ENCODE data around the gene ASCC1.
"Not testable (repeated sequence)": the region's sequence is repeated elsewhere in the genome, so short reads cannot be mapped to it uniquely, and the experiment has no call there.

The ASCC1 gene

DNA sequence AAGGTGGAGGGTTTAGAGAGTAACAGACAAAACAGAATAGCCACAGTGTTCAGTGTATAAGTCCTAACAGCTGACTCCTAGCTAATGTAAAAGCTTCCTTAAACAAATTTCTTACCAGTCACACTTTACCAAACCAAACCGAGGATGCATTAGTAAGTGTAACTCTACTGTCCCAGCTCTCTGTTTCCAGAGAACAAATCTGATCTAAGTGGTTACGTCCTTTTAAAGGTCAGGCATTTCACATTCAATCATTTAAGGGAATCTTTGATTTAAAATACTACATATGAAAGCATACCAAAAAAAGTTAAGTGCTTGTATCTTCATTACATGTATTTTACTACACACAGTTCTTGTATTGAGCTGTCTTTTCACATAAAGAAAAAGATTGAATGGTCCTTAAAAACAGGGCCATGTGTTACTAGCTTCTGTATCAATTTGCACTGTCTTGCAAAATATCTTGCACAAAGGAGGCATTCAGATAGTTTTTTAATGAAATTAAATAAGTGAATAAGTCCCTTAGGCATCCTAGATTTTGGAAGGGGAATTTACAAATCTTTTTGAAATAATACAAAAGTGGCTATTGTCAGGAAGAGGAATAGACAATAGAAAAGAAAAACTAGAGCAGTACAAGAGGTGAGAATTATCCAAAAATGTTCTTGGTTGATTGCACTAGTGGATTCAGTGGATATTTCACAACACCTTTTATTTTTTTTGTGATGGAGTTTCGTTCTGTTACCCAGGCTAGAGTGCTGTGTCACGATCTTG, 69.3 kb downstream of the ASCC1 start:
- no peak for DNase-seq
- Mint-ChIP-seq H3K36me3 (ENCODE audit: low read depth) (peaks cover 16% of the 10 kb centered on the region), H3K4me1 (ENCODE audit: low read depth) (peaks cover 25% of the 10 kb centered on the region), H3K27me3 (no peaks in the 10 kb centered on the region), H3K27ac (no peak overlapping the region), H3K9me3 (no peaks in the 10 kb centered on the region), H3K4me3 (no peak overlapping the region)

DNA sequence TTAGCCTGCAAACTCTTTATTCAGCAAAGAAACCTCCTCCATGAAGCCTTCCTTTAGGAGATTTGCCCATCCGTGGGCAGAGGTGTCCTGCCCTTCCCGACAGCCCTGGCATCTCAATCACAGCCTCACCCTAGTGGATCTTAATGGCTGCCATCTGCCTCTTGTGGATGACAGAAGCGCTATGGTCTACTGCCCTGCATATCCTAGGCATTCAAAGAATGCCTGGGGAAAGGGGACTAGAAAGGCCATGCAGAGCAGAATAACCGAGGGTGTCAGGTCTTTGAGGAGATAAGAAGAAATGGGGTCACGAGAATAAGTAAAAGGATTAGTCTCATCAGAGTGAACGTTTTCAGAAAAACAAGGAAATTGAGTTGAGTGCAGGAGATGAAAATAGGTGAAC, 70.0 kb downstream of the ASCC1 start:
- H3K27ac Mint-ChIP-seq: peak overlapping the region; percentile 6

DNA sequence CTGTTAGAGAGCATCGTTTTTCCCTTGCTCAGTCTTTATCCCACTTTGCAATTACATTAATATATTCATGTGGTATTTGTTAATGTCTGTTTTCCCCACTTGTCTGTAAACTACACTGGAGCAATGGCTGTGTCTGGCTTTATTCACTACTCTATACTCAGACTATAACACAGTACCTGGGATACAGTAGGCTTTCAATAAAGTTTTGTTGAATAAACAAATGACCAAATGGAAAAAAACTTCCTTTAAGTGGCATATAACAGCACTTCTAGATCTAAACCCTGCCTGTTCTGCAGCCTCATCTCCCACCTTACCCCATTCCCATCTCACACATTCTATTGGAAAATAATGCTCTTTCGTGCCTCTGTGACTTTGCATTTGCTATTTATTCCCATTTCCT, 70.4 kb downstream of the ASCC1 start:
- no peaks in the 10 kb centered on the region for H3K9me3 Mint-ChIP-seq
- no peak overlapping the region for H3K27ac Mint-ChIP-seq
- peaks cover 8% of the 10 kb centered on the region for H3K36me3 Mint-ChIP-seq (ENCODE audit: low read depth)
- H3K4me3 Mint-ChIP-seq: no peak overlapping the region
- H3K4me1 Mint-ChIP-seq (ENCODE audit: low read depth): peaks cover 24% of the 10 kb centered on the region
- H3K27me3 Mint-ChIP-seq: no peaks in the 10 kb centered on the region
- no peak for DNase-seq

More for the DNA sequence above, 70.0 kb downstream of the ASCC1 start:
- H3K4me1 Mint-ChIP-seq (ENCODE audit: low read depth): peaks cover 25% of the 10 kb centered on the region
- no peak for DNase-seq
- H3K36me3 Mint-ChIP-seq (ENCODE audit: low read depth): peaks cover 12% of the 10 kb centered on the region
- no peaks in the 10 kb centered on the region for H3K27me3 Mint-ChIP-seq
- H3K4me3 Mint-ChIP-seq: no peak overlapping the region
- no peaks in the 10 kb centered on the region for H3K9me3 Mint-ChIP-seq

DNA sequence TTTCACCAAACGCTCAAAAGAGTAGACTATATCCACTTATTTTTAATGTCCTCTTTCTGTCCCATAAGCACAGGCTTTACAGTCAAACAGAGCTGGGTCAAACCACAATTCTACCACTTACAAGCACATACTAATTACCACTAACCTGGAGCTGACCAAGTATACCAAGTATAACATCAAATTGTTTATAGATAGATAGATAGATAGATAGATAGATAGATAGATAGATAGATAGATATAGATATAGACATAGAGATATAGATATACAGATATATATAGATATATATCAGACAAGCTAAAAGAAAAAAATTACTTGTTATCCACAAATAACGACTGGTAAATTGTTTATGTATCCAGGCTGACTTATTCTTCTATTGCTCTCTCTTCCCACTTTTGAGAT, 75.2 kb downstream of the ASCC1 start:
- no peak overlapping the region for H3K27ac Mint-ChIP-seq
- H3K4me1 Mint-ChIP-seq (ENCODE audit: low read depth): peaks cover 8% of the 10 kb centered on the region
- H3K4me3 Mint-ChIP-seq: no peak overlapping the region
- peaks cover 12% of the 10 kb centered on the region for H3K36me3 Mint-ChIP-seq (ENCODE audit: low read depth)
- no peaks in the 10 kb centered on the region for H3K9me3 Mint-ChIP-seq
- no peaks in the 10 kb centered on the region for H3K27me3 Mint-ChIP-seq
- DNase-seq: no peak

GRCh38 chr10:72140174-72140573, 75.9 kb downstream of the ASCC1 start:
- Mint-ChIP-seq H3K4me1 (ENCODE audit: low read depth) (peaks cover 15% of the 10 kb centered on the region), H3K27ac (no peak overlapping the region), H3K27me3 (no peaks in the 10 kb centered on the region), H3K36me3 (ENCODE audit: low read depth) (peaks cover 17% of the 10 kb centered on the region), H3K4me3 (no peak overlapping the region), H3K9me3 (no peaks in the 10 kb centered on the region)
- no peak for DNase-seq

DNA sequence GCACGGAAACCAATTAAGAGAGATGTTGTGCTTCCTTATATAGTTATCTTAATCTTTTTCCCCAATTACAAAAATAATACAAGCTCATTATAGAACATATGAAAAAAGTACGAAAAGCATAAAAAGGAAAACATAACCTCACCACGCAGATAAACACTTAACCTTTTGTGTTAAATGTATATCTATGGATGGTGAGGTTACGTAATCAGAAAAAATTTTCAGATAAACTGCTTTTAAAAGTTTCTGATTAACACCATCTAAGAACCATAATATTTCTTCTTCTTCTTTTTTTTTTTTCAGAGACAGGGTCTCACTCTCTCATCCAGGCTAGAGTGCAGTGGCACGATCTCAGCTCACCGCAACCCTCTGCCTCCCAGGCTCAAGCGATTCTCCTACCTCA, 78.5 kb downstream of the ASCC1 start:
- H3K27me3 Mint-ChIP-seq: no peaks in the 10 kb centered on the region
- no peak overlapping the region for H3K4me3 Mint-ChIP-seq
- no peaks in the 10 kb centered on the region for H3K9me3 Mint-ChIP-seq
- peaks cover 23% of the 10 kb centered on the region for H3K36me3 Mint-ChIP-seq (ENCODE audit: low read depth)
- peaks cover 34% of the 10 kb centered on the region for H3K4me1 Mint-ChIP-seq (ENCODE audit: low read depth)
- no peak for DNase-seq
- H3K27ac Mint-ChIP-seq: no peak overlapping the region

- H3K4me3 Mint-ChIP-seq, H3K27me3 Mint-ChIP-seq, DNase-seq, H3K27ac Mint-ChIP-seq, H3K9me3 Mint-ChIP-seq: not testable (repeated sequence)
- Mint-ChIP-seq H3K4me1 (ENCODE audit: low read depth) (peaks cover 40% of the 10 kb centered on the region), H3K36me3 (ENCODE audit: low read depth) (peaks cover 36% of the 10 kb centered on the region)
These were observed 79.9 kb downstream of the ASCC1 start for GRCh38 chr10:72136225-72136624.

- H3K27ac Mint-ChIP-seq: peak overlapping the region; percentile 58
- H3K9me3 Mint-ChIP-seq: no peaks in the 10 kb centered on the region
- H3K27me3 Mint-ChIP-seq: no peaks in the 10 kb centered on the region
- peaks cover 36% of the 10 kb centered on the region for H3K36me3 Mint-ChIP-seq (ENCODE audit: low read depth)
- peaks cover 36% of the 10 kb centered on the region for H3K4me1 Mint-ChIP-seq (ENCODE audit: low read depth)
- no peak for DNase-seq
- H3K4me3 Mint-ChIP-seq: no peak overlapping the region
These were observed 81.0 kb downstream of the ASCC1 start for GRCh38 chr10:72134785-72135767.

GRCh38 chr10:72133517-72133916, 82.6 kb downstream of the ASCC1 start:
- H3K27me3 Mint-ChIP-seq: no peaks in the 10 kb centered on the region

DNA sequence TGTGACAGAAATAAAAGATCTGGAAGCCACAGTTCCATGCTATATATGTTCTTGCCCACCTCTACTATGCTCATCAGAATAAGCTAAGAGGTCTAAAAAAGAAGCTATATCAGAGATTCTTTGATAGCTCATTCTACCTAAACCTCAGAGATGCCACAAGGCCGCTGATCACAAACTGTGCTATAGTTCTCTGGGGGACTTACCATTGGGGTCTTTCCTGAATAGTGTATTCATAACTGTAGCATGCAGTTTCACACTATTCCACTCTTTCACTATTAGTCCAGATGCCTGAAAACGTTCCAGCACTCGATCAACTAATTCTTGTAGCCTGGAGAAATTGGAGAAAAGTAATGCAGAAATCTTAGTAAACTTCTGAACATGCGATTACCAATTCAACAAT, 83.2 kb downstream of the ASCC1 start:
- H3K27ac Mint-ChIP-seq: no peak overlapping the region
- H3K4me1 Mint-ChIP-seq (ENCODE audit: low read depth): peaks cover 35% of the 10 kb centered on the region
- H3K4me3 Mint-ChIP-seq: no peak overlapping the region
- H3K27me3 Mint-ChIP-seq: no peaks in the 10 kb centered on the region
- DNase-seq: no peak
- peaks cover 42% of the 10 kb centered on the region for H3K36me3 Mint-ChIP-seq (ENCODE audit: low read depth)
- H3K9me3 Mint-ChIP-seq: no peaks in the 10 kb centered on the region

More at GRCh38 chr10:72133517-72133916, 82.6 kb downstream of the ASCC1 start:
- no peak for DNase-seq
- H3K4me3 Mint-ChIP-seq: no peak overlapping the region
- H3K9me3 Mint-ChIP-seq: no peaks in the 10 kb centered on the region
- peaks cover 37% of the 10 kb centered on the region for H3K36me3 Mint-ChIP-seq (ENCODE audit: low read depth)
- peak overlapping the region; percentile 20 for H3K27ac Mint-ChIP-seq
- H3K4me1 Mint-ChIP-seq (ENCODE audit: low read depth): peaks cover 35% of the 10 kb centered on the region

- peaks cover 30% of the 10 kb centered on the region for H3K4me1 Mint-ChIP-seq (ENCODE audit: low read depth)
- no peak overlapping the region for H3K4me3 Mint-ChIP-seq
- no peak overlapping the region for H3K27ac Mint-ChIP-seq
- H3K27me3 Mint-ChIP-seq: no peaks in the 10 kb centered on the region
- H3K36me3 Mint-ChIP-seq (ENCODE audit: low read depth): peaks cover 35% of the 10 kb centered on the region
- no peak for DNase-seq
- no peaks in the 10 kb centered on the region for H3K9me3 Mint-ChIP-seq
These were observed 88.5 kb downstream of the ASCC1 start for GRCh38 chr10:72127571-72127970.

- Mint-ChIP-seq H3K27me3 (no peaks in the 10 kb centered on the region), H3K9me3 (no peaks in the 10 kb centered on the region), H3K4me3 (no peak overlapping the region), H3K36me3 (ENCODE audit: low read depth) (peaks cover 31% of the 10 kb centered on the region), H3K4me1 (ENCODE audit: low read depth) (peaks cover 31% of the 10 kb centered on the region), H3K27ac (peak overlapping the region; percentile 45)
- no peak for DNase-seq
These were observed 89.2 kb downstream of the ASCC1 start for GRCh38 chr10:72126872-72127232.

GRCh38 chr10:72126184-72126871, 89.7 kb downstream of the ASCC1 start:
- Mint-ChIP-seq H3K4me3 (no peak overlapping the region), H3K36me3 (ENCODE audit: low read depth) (peaks cover 27% of the 10 kb centered on the region), H3K27me3 (no peaks in the 10 kb centered on the region), H3K27ac (peak overlapping the region; percentile 45), H3K4me1 (ENCODE audit: low read depth) (peaks cover 36% of the 10 kb centered on the region), H3K9me3 (no peaks in the 10 kb centered on the region)
- no peak for DNase-seq

DNA sequence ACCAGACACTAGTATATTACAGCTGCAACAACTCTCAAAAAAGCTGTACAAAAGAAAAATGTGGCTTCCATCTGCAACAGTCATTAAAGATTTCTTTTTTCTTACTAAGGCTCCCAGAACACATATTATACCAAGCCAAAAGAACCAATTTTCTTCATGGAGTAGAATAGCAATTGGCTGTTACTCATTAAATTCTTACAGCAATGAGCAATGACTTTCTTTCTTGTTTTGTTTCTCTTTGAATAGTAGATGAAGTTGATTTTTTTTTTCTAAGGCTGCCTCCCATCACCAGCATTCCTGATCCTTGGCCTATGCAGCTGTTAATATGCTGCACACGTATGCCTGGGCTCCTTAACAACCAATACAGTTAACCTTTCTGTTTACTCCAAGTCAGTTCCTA, 91.1 kb downstream of the ASCC1 start:
- H3K4me1 Mint-ChIP-seq (ENCODE audit: low read depth): peaks cover 36% of the 10 kb centered on the region

More for the DNA sequence above, 91.1 kb downstream of the ASCC1 start:
- no peaks in the 10 kb centered on the region for H3K27me3 Mint-ChIP-seq
- H3K4me3 Mint-ChIP-seq: no peak overlapping the region
- H3K36me3 Mint-ChIP-seq (ENCODE audit: low read depth): peaks cover 30% of the 10 kb centered on the region
- no peak for DNase-seq
- H3K27ac Mint-ChIP-seq: no peak overlapping the region
- no peaks in the 10 kb centered on the region for H3K9me3 Mint-ChIP-seq
